HepG2 (cell line): ENCODE results near the gene GUCY2D. TPM values are rescaled to one million over a fixed set of nuclear protein-coding genes. Genes with fewer than 3 reads are reported as not detected.

Experiments used
- ATAC-seq: fragments of 200-7000 bp; cut with Tn5 transposase; 3 replicates; pipeline ENCODE4 v1.9.1; 2020; ENCODE audit warnings: mild to moderate bottlenecking, moderate library complexity
- BruUV-seq: library from RNA; stranded (reverse); fragments of 400-500 nt; replicated peaks from 2 replicates; lab custom pipeline; 2021; lab: Mats Ljungman, UMichigan
- CTCF ChIA-PET: fragments of 300-600 bp; formaldehyde crosslinking; extraction: SDS; loops from one replicate; lab custom pipeline; 2021; ENCODE audit warnings: low total read pairs, inconsistent platforms, low intra/inter-chr PET ratio; lab: Yijun Ruan, JAX
- POLR2A ChIA-PET: fragments of 350-600 bp; sonication (Branson Sonifier 250); formaldehyde crosslinking; loops from one replicate; lab custom pipeline; 2020; ENCODE audit warnings: antibody characterized with exemption, inconsistent platforms; lab: Yijun Ruan, JAX
- DNase-seq: peaks from one replicate; pipeline ENCODE4 v3.0.0-alpha.2; 2015; ENCODE audit warnings: low spot score
- FAIRE-seq: peaks from 3 replicates; lab custom pipeline; 2011; peaks lifted over from hg19 to GRCh38; lab: Jason Lieb, UNC
- H2AFZ ChIP-seq: one replicate; pipeline ENCODE4 v1.6.1; 2011; ENCODE audit warnings: low read length, inconsistent platforms
- H3K27ac ChIP-seq: fragments of 300-600 bp; 3 replicates; pipeline ENCODE4 v1.8.0; 2011; ENCODE audit warnings: mixed run types, mild to moderate bottlenecking, mixed read lengths, low read length, inconsistent platforms; ENCODE audit not compliant: insufficient read depth; ENCODE audit errors: extremely low read length
- H3K27me3 ChIP-seq, 2 experiments: fragments of 200-600 bp in 1 of 2; 2 replicates in 1 of 2; 3 replicates in 1 of 2; pipeline versions ENCODE4 v1.6.0 to v1.8.0; 2011; ENCODE audit warnings: low read length in 2 of 2, mild to moderate bottlenecking in 2 of 2, moderate library complexity in 2 of 2, inconsistent platforms in 1 of 2; ENCODE audit not compliant: insufficient read depth in 2 of 2, control insufficient read depth in 1 of 2
- H3K36me3 ChIP-seq, 2 experiments: fragments of 200-600 bp in 1 of 2; replicated peaks in 1 of 2; 2 replicates in 1 of 2; 3 replicates in 1 of 2; pipeline versions ENCODE4 v1.5.1 to v1.8.0; 2011; ENCODE audit warnings: low read length in 2 of 2, inconsistent platforms in 1 of 2; ENCODE audit not compliant: insufficient read depth in 2 of 2, control insufficient read depth in 1 of 2
- H3K4me1 ChIP-seq: 2 replicates; pipeline ENCODE4 v1.5.1; 2012; ENCODE audit warnings: low read length, inconsistent platforms; ENCODE audit not compliant: insufficient read depth
- H3K4me2 ChIP-seq: 2 replicates; pipeline ENCODE4 v1.6.0; 2011; ENCODE audit warnings: low read depth, low read length, inconsistent platforms
- H3K4me3 ChIP-seq, 3 experiments: fragments of 200-600 bp in 1 of 3; sonication (generic), shearing (Covaris generic) in 1 of 3; replicated peaks in 1 of 3; 2 replicates each; pipeline ENCODE4 v1.5.1; 2011 to 2016; ENCODE audit warnings: low read length in 3 of 3, inconsistent platforms in 2 of 3, low read depth in 2 of 3, mild to moderate bottlenecking in 2 of 3, control low read depth in 1 of 3, mixed read lengths in 1 of 3; ENCODE audit not compliant: insufficient read depth in 1 of 3
- H3K79me2 ChIP-seq: one replicate; pipeline ENCODE4 v1.6.1; 2011; ENCODE audit warnings: low read length, inconsistent platforms; ENCODE audit not compliant: insufficient read depth
- H3K9ac ChIP-seq: 2 replicates; pipeline ENCODE4 v1.6.0; 2011; ENCODE audit warnings: mild to moderate bottlenecking, low read depth, low read length, inconsistent platforms; ENCODE audit not compliant: insufficient read depth
- H3K9me3 ChIP-seq: 2 replicates; pipeline ENCODE4 v1.5.1; 2012; ENCODE audit warnings: mild to moderate bottlenecking, low read length
- H4K20me1 ChIP-seq: 2 replicates; pipeline ENCODE4 v1.6.0; 2011; ENCODE audit warnings: inconsistent platforms, mild to moderate bottlenecking, low read length, moderate library complexity; ENCODE audit not compliant: insufficient read depth
- BHLHE40 ChIP-seq: IDR thresholded peaks from 2 replicates; pipeline ENCODE4 v1.6.1; 2011; ENCODE audit warnings: low read length, improper control_type of control experiment
- CBFB ChIP-seq: sonication (generic); formaldehyde crosslinking; IDR thresholded peaks from 2 replicates; pipeline ENCODE4 v1.4.0; 2020; ENCODE audit warnings: missing genetic modification reagents
- E2F1 ChIP-seq: sonication (generic); formaldehyde crosslinking; IDR thresholded peaks from 2 replicates; pipeline ENCODE4 v1.5.0; 2020; ENCODE audit warnings: missing genetic modification reagents
- PAF1 ChIP-seq: IDR thresholded peaks from 2 replicates; pipeline ENCODE4 v1.6.1; 2016; ENCODE audit warnings: missing genetic modification reagents, missing compliant biosample characterization
- SIN3A ChIP-seq: IDR thresholded peaks from 2 replicates; pipeline ENCODE4 v1.6.1; 2011; ENCODE audit warnings: low read depth, mild to moderate bottlenecking, control low read depth, low read length, borderline replicate concordance
- SP2 ChIP-seq: sonication (generic); formaldehyde crosslinking; IDR thresholded peaks from 2 replicates; pipeline ENCODE4 v1.5.1; 2020; ENCODE audit warnings: mild to moderate bottlenecking, missing genetic modification reagents
- TBL1XR1 ChIP-seq: fragments of 150-350 bp; IDR thresholded peaks from 2 replicates; pipeline ENCODE4 v1.6.1; 2014; ENCODE audit warnings: borderline replicate concordance, low read length; ENCODE audit not compliant: partially characterized antibody
- TBX3 ChIP-seq: fragments of 450-650 bp; IDR thresholded peaks from 2 replicates; pipeline ENCODE4 v1.6.1; 2017; ENCODE audit warnings: antibody characterized with exemption, mild to moderate bottlenecking, inconsistent platforms, borderline replicate concordance
- THAP7 ChIP-seq: sonication (generic); formaldehyde crosslinking; IDR thresholded peaks from 2 replicates; pipeline ENCODE4 v1.8.1; 2023; ENCODE audit warnings: mild to moderate bottlenecking, missing genetic modification reagents
- ZBED4 ChIP-seq: sonication (generic); formaldehyde crosslinking; IDR thresholded peaks from 2 replicates; pipeline ENCODE4 v1.4.0; 2020; ENCODE audit warnings: missing genetic modification reagents, borderline replicate concordance
- ZBTB10 ChIP-seq: sonication (generic); formaldehyde crosslinking; IDR thresholded peaks from 2 replicates; pipeline ENCODE4 v1.4.0; 2020; ENCODE audit warnings: missing genetic modification reagents, borderline replicate concordance
- ZIK1 ChIP-seq: sonication (generic); formaldehyde crosslinking; IDR thresholded peaks from 2 replicates; pipeline ENCODE4 v1.5.0; 2020; ENCODE audit warnings: mild to moderate bottlenecking, low read depth, missing genetic modification reagents, borderline replicate concordance
- ZKSCAN5 ChIP-seq: sonication (generic); formaldehyde crosslinking; IDR thresholded peaks from 2 replicates; pipeline ENCODE4 v1.5.1; 2020; ENCODE audit warnings: mild to moderate bottlenecking, missing genetic modification reagents
- ZNF644 ChIP-seq: IDR thresholded peaks from 2 replicates; pipeline ENCODE4 v1.6.1; 2016; ENCODE audit warnings: low read depth
- ZNF747 ChIP-seq: sonication (generic); formaldehyde crosslinking; IDR thresholded peaks from 2 replicates; pipeline ENCODE4 v1.8.1; 2023; ENCODE audit warnings: missing genetic modification reagents, mild to moderate bottlenecking, borderline replicate concordance
- WGBS: methylation state at CpG from one replicate; pipeline ENCODE4 v1.1.6; 2017; ENCODE audit warnings: low lambda C conversion rate; 5-methylcytosine and 5-hydroxymethylcytosine counted together
- in situ Hi-C: cut with HindIII; loops from 2 replicates; pipeline ENCODE4 v1.10.0; 2017; ENCODE audit warnings: low pct_unique_long_range_greater_than_20kb; ENCODE audit not compliant: extremely low pct_ligation_motif_present
- intact Hi-C: fragments of 100-400 bp; cut with micrococcal nuclease; formaldehyde crosslinking; loops from one replicate; pipeline ENCODE4 v1.10.0; 2022; ENCODE audit not compliant: unreplicated experiment
- polyA plus RNA-seq, 8 experiments: library from polyadenylated mRNA; depleted of rRNA in 3 of 8; stranded (reverse) in 7 of 8; unstranded in 1 of 8; fragments of >200 nt; fragmentation: Illumina TruSeq in 4 of 8; extraction: Trizol in 4 of 8; gene quantifications; 2 replicates each; pipeline versions ENCODE4 v1.2.1 to v1.2.3, GENCODE V29; 2011 to 2016; ENCODE audit warnings: low read depth in 4 of 8, missing spikeins in 1 of 8, mixed read lengths in 1 of 8; ENCODE audit not compliant: insufficient read depth in 1 of 8
- total RNA-seq, 5 experiments: library from RNA; depleted of rRNA; stranded (reverse); fragments of >200 nt; fragmentation: Illumina TruSeq; extraction: Trizol; gene quantifications; 2 replicates each; pipeline ENCODE4 v1.2.3, GENCODE V29; 2016; ENCODE audit warnings: low read depth in 1 of 5

The GUCY2D gene
- total and polyA plus RNA-seq, 2 of the 13 experiments (the other 11 are each of a cell fraction or from before 2014, with no cell fraction given) = not detected

- H4K20me1 ChIP-seq = no peaks in the 10 kb centered on the region
- H3K9ac ChIP-seq = no peak overlapping the region
- no peak overlapping the region for H3K27ac ChIP-seq
- H3K27me3 ChIP-seq = peaks cover 1 to 17% of the 10 kb centered on the region in 2 experiments; a peak in 2 of 5 replicates
- WGBS = 45% methylated on average over 2 of the region's 2 CpGs
- H3K36me3 ChIP-seq = no peaks in the 10 kb centered on the region
- H3K4me2 ChIP-seq = no peak overlapping the region
- H3K4me3 ChIP-seq = no peak overlapping the region
- ChIA-PET CTCF (no interaction called here), POLR2A (interaction anchor here (1.9 kb wide), 1 partner anchor 24 kb away, joined by 6 read pairs; no protein-coding TSS in a partner anchor)
- FAIRE-seq (no peak), ATAC-seq (no peak), DNase-seq (no peak)
- intact Hi-C loops = no loop called here
- H3K79me2 ChIP-seq = no peaks in the 10 kb centered on the region
- H3K4me1 ChIP-seq = peaks cover 19% of the 10 kb centered on the region
- TF ChIP-seq CBFB (CRISPR knock-in tag) = no peak
- TF ChIP-seq E2F1 (CRISPR knock-in tag) = no peak
- TF ChIP-seq BHLHE40 = no peak
- TF ChIP-seq ZNF644 (CRISPR knock-in tag) = no peak
- TF ChIP-seq ZBED4 = no peak
- TF ChIP-seq ZNF747 (CRISPR knock-in tag) = no peak
- TF ChIP-seq SIN3A = no peak
- no peak for TF ChIP-seq THAP7 (CRISPR knock-in tag)
- TF ChIP-seq TBL1XR1 = no peak
- no peak for TF ChIP-seq ZIK1 (CRISPR knock-in tag)
- no peak for TF ChIP-seq ZKSCAN5 (CRISPR knock-in tag)
- no peak for TF ChIP-seq PAF1 (CRISPR knock-in tag)
- TF ChIP-seq ZBTB10 (CRISPR knock-in tag) = no peak
- TF ChIP-seq SP2 (CRISPR knock-in tag) = no peak
- TF ChIP-seq TBX3 = no peak
- H2AFZ ChIP-seq = no peak overlapping the region
- in situ Hi-C loops = no loop called here
- no TSS peak for BruUV-seq
- H3K9me3 ChIP-seq = no peaks in the 10 kb centered on the region
Measured at GRCh38 chr17:8032442-8032841, 30.0 kb downstream of the GUCY2D start.
